CD14-positive monocyte (primary cell): Measurements from ENCODE around the gene APOL1. TPM values are rescaled to one million over a fixed set of nuclear protein-coding genes. Genes with fewer than 3 reads are reported as not detected.
"Not testable (repeated sequence)": the region's sequence is repeated elsewhere in the genome, so short reads cannot be mapped to it uniquely, and the experiment has no call there.

ENCODE experiments used
- DNase-seq, 3 donors: peaks; one replicate each; pipeline ENCODE4 v3.0.0-alpha.2; 2011 to 2022
- H2AFZ ChIP-seq: 2 replicates; pipeline ENCODE4 v1.6.0; 2012; ENCODE audit warnings: mild to moderate bottlenecking, low read depth, low read length, inconsistent platforms; ENCODE audit not compliant: insufficient read depth, poor library complexity, severe bottlenecking
- H3K27ac ChIP-seq, 2 donors: 1 replicate in 1 of 2; 2 replicates in 1 of 2; pipeline ENCODE4 v1.5.1; 2012 to 2013; ENCODE audit warnings: low read length in 2 of 2, control low read depth in 1 of 2, inconsistent platforms in 1 of 2, low read depth in 1 of 2, mild to moderate bottlenecking in 1 of 2
- H3K27me3 ChIP-seq, 2 donors: one replicate each; pipeline versions ENCODE4 v1.6.0 to v1.6.1; 2011 to 2013; ENCODE audit warnings: low read length in 2 of 2; ENCODE audit not compliant: control insufficient read depth in 2 of 2, insufficient read depth in 2 of 2
- H3K36me3 ChIP-seq, 2 donors: replicated peaks in 1 of 2; 1 replicate in 1 of 2; 2 replicates in 1 of 2; pipeline versions ENCODE4 v1.5.1 to v1.6.1; 2012 to 2013; ENCODE audit warnings: low read length in 2 of 2, control low read depth in 1 of 2, inconsistent platforms in 1 of 2, mild to moderate bottlenecking in 1 of 2; ENCODE audit not compliant: insufficient read depth in 2 of 2, control insufficient read depth in 1 of 2
- H3K4me1 ChIP-seq, 2 donors: 1 replicate in 1 of 2; 2 replicates in 1 of 2; pipeline versions ENCODE4 v1.5.1 to v1.6.1; 2012 to 2013; ENCODE audit warnings: low read length in 2 of 2, control low read depth in 1 of 2, inconsistent platforms in 1 of 2, mild to moderate bottlenecking in 1 of 2, moderate library complexity in 1 of 2; ENCODE audit not compliant: insufficient read depth in 2 of 2, control insufficient read depth in 1 of 2
- H3K4me2 ChIP-seq: replicated peaks from 2 replicates; pipeline ENCODE3; 2012; ENCODE audit warnings: low read length, moderate library complexity, mild to moderate bottlenecking; ENCODE audit not compliant: poor library complexity, severe bottlenecking; ENCODE audit errors: extremely low read depth
- H3K4me3 ChIP-seq, 3 experiments: fragments of 200-600 bp in 1 of 3; sonication (generic) in 1 of 3; replicated peaks in 1 of 3; 1 replicate in 2 of 3; 2 replicates in 1 of 3; pipeline ENCODE4 v1.5.1; 2011 to 2013; ENCODE audit warnings: low read length in 3 of 3, mild to moderate bottlenecking in 3 of 3, control low read depth in 2 of 3, low read depth in 2 of 3, inconsistent platforms in 1 of 3, moderate library complexity in 1 of 3
- H3K79me2 ChIP-seq: 2 replicates; pipeline ENCODE4 v1.6.0; 2012; ENCODE audit warnings: mild to moderate bottlenecking, control low read depth, inconsistent platforms, low read length, moderate library complexity; ENCODE audit not compliant: insufficient read depth
- H3K9ac ChIP-seq: 2 replicates; pipeline ENCODE4 v1.6.0; 2017; ENCODE audit warnings: low read length, mild to moderate bottlenecking; ENCODE audit not compliant: insufficient read depth, poor library complexity, severe bottlenecking
- H3K9me3 ChIP-seq, 2 donors: replicated peaks in 1 of 2; 1 replicate in 1 of 2; 2 replicates in 1 of 2; pipeline versions ENCODE4 v1.5.1 to v1.6.1; 2012 to 2013; ENCODE audit warnings: low read length in 2 of 2, control low read depth in 1 of 2; ENCODE audit not compliant: control insufficient read depth in 1 of 2, insufficient read depth in 1 of 2
- H4K20me1 ChIP-seq: 2 replicates; pipeline ENCODE4 v1.6.0; 2012; ENCODE audit warnings: mild to moderate bottlenecking, low read length, control low read depth, moderate library complexity; ENCODE audit not compliant: insufficient read depth
- H3K27ac Mint-ChIP-seq, 7 donors: one replicate each; pipeline ENCODE4 v1.8.0; 2020; ENCODE audit warnings: mild to moderate bottlenecking in 7 of 7, mixed read lengths in 7 of 7, moderate library complexity in 6 of 7, inconsistent platforms in 2 of 7
- H3K27me3 Mint-ChIP-seq, 3 donors: one replicate each; pipeline ENCODE4 v1.8.0; 2021 to 2022; ENCODE audit warnings: low read depth in 3 of 3, mild to moderate bottlenecking in 3 of 3, mixed read lengths in 3 of 3, moderate library complexity in 3 of 3, inconsistent platforms in 1 of 3
- H3K36me3 Mint-ChIP-seq, 2 donors: one replicate each; pipeline ENCODE4 v1.8.0; 2020; ENCODE audit warnings: mixed read lengths in 2 of 2, inconsistent platforms in 1 of 2, mild to moderate bottlenecking in 1 of 2
- H3K4me1 Mint-ChIP-seq: one replicate; pipeline ENCODE4 v1.8.0; 2020; ENCODE audit warnings: mild to moderate bottlenecking, mixed read lengths
- H3K4me3 Mint-ChIP-seq, 2 donors: one replicate each; pipeline ENCODE4 v1.8.0; 2020; ENCODE audit warnings: mild to moderate bottlenecking in 2 of 2, mixed read lengths in 2 of 2, moderate library complexity in 1 of 2
- H3K9me3 Mint-ChIP-seq, 7 donors: one replicate each; pipeline ENCODE4 v1.8.0; 2020 to 2022; ENCODE audit warnings: mixed read lengths in 7 of 7, mild to moderate bottlenecking in 6 of 7, moderate library complexity in 6 of 7, inconsistent platforms in 2 of 7
- CTCF ChIP-seq: fragments of 200-600 bp; IDR thresholded peaks from one replicate; pipeline ENCODE4 v1.8.0; 2022; ENCODE audit warnings: antibody characterized with exemption, mild to moderate bottlenecking
- whole genome bisulfite sequencing: methylation state at CpG from one replicate; pipeline ENCODE4 v1.1.5; 2013; ENCODE audit warnings: missing lambda C conversion rate; ENCODE audit not compliant: insufficient coverage; 5-methylcytosine and 5-hydroxymethylcytosine counted together
- intact Hi-C, 2 donors: fragments of 100-400 bp; cut with micrococcal nuclease; formaldehyde crosslinking; loops; one replicate each; pipeline versions ENCODE4 v1.15.0 to v1.15.1; 2023
- polyA plus RNA-seq, 3 donors: library from polyadenylated mRNA; depleted of rRNA in 1 of 3; unstranded in 2 of 3; stranded (reverse) in 1 of 3; fragments of 300-500 nt in 2 of 3; fragments of >200 nt in 1 of 3; fragmentation: Illumina TruSeq in 2 of 3; gene quantifications; 1 replicate in 2 of 3; 2 replicates in 1 of 3; pipeline ENCODE4 v1.2.3, GENCODE V29; 2012 to 2021

Gene APOL1
- polyA plus RNA-seq, 3 donors: 3.4 to 7.5 (median 6.1) TPM

- H3K9me3 ChIP-seq, H3K9ac ChIP-seq, H4K20me1 ChIP-seq, H3K4me3 ChIP-seq, H3K27me3 Mint-ChIP-seq, H3K27me3 ChIP-seq, H3K4me2 ChIP-seq, H3K36me3 ChIP-seq, intact Hi-C loops, H3K9me3 Mint-ChIP-seq, H3K79me2 ChIP-seq, DNase-seq: not testable (repeated sequence)
- H3K4me1 Mint-ChIP-seq: peaks cover 31% of the 10 kb centered on the region
- H2AFZ ChIP-seq: peak overlapping the region; percentile 89
- no CpG with 5 or more reads among the region's 7 CpGs for WGBS
- H3K36me3 Mint-ChIP-seq: peaks cover 11 to 13% of the 10 kb centered on the region in 2 donors
- peak overlapping the region in 4 of 7 donors; percentile 81 to 93 (median 89) for H3K27ac Mint-ChIP-seq
- H3K27ac ChIP-seq: peak overlapping the region in 1 of 2 donors; percentile 92
- H3K4me3 Mint-ChIP-seq: peak overlapping the region in 1 of 2 donors; percentile 31
- H3K4me1 ChIP-seq: peaks cover 17 to 23% of the 10 kb centered on the region in 2 donors
Measured at GRCh38 chr22:36251979-36252608, 839 bp upstream of the APOL1 start.

GRCh38 chr22:36253523-36254490, 874 bp downstream of the APOL1 start:
- H3K27ac ChIP-seq: peak overlapping the region; percentile 71 to 92
- no peaks in the 10 kb centered on the region for H3K79me2 ChIP-seq
- H3K4me3 ChIP-seq: peak overlapping the region; percentile 60 to 96 (median 92)
- no peaks in the 10 kb centered on the region for H3K27me3 ChIP-seq
- Mint-ChIP-seq H3K4me3 (peak overlapping the region; percentile 91 to 96), H3K36me3 (peaks cover 27 to 28% of the 10 kb centered on the region in 2 donors), H3K9me3 (peaks cover 0 to 4% (median 0%) of the 10 kb centered on the region in 7 donors), H3K27ac (peak overlapping the region; percentile 86 to 94 (median 91)), H3K4me1 (peaks cover 39% of the 10 kb centered on the region), H3K27me3 (peaks cover 0 to 3% (median 0%) of the 10 kb centered on the region in 3 donors)
- peaks cover 23 to 30% of the 10 kb centered on the region in 2 donors for H3K4me1 ChIP-seq
- no peak for DNase-seq
- peak overlapping the region; percentile 85 for H3K4me2 ChIP-seq
- no peaks in the 10 kb centered on the region for H4K20me1 ChIP-seq
- peaks cover 0 to 14% of the 10 kb centered on the region in 2 donors for H3K36me3 ChIP-seq
- TF ChIP-seq CTCF: no peak
- H3K9me3 ChIP-seq: no peaks in the 10 kb centered on the region
- H3K9ac ChIP-seq: peak overlapping the region; percentile 69
- peak overlapping the region; percentile 89 for H2AFZ ChIP-seq
- 55% methylated on average over 7 of the region's 7 CpGs for WGBS
- intact Hi-C loops: no loop called here

GRCh38 chr22:36255572-36255971, 2.6 kb downstream of the APOL1 start:
- Mint-ChIP-seq H3K27ac (peak overlapping the region in 1 of 7 donors; percentile 22), H3K36me3 (peaks cover 34 to 39% of the 10 kb centered on the region in 2 donors), H3K4me1 (peaks cover 48% of the 10 kb centered on the region)
- WGBS: no CpG with 5 or more reads among the region's 5 CpGs
- H2AFZ ChIP-seq, H3K27me3 Mint-ChIP-seq, H3K27me3 ChIP-seq, H3K79me2 ChIP-seq, H3K4me3 ChIP-seq, H4K20me1 ChIP-seq, H3K9me3 ChIP-seq, H3K4me2 ChIP-seq, H3K27ac ChIP-seq, H3K9me3 Mint-ChIP-seq, H3K9ac ChIP-seq, intact Hi-C loops, H3K4me3 Mint-ChIP-seq, DNase-seq: not testable (repeated sequence)
- Histone ChIP-seq H3K4me1 (peaks cover 30 to 38% of the 10 kb centered on the region in 2 donors), H3K36me3 (peaks cover under 1 to 14% of the 10 kb centered on the region in 2 donors)
